Chondrocyte (in vitro differentiated cells): ENCODE measurements around the gene NEDD4L. TPM values are rescaled to one million over a fixed set of nuclear protein-coding genes. Genes with fewer than 3 reads are reported as not detected.

ENCODE experiments used
- DNase-seq: peaks from one replicate; pipeline ENCODE4 v3.0.0; 2021; ENCODE audit warnings: mixed read lengths, low spot score
- H3K27ac Mint-ChIP-seq: one replicate; pipeline ENCODE4 v1.8.0; 2021; ENCODE audit warnings: mild to moderate bottlenecking, moderate library complexity, mixed read lengths; ENCODE audit not compliant: unreplicated experiment
- H3K27me3 Mint-ChIP-seq: 2 replicates; pipeline ENCODE4 v1.8.0; 2021; ENCODE audit warnings: low read depth, mixed read lengths
- H3K36me3 Mint-ChIP-seq: 2 replicates; pipeline ENCODE4 v1.8.0; 2021; ENCODE audit warnings: low read depth, mixed read lengths
- H3K4me1 Mint-ChIP-seq: 2 replicates; pipeline ENCODE4 v1.8.0; 2021; ENCODE audit warnings: low read depth, mild to moderate bottlenecking, mixed read lengths
- H3K4me3 Mint-ChIP-seq: one replicate; pipeline ENCODE4 v1.8.0; 2021; ENCODE audit warnings: mild to moderate bottlenecking, moderate library complexity, mixed read lengths; ENCODE audit not compliant: unreplicated experiment
- H3K9me3 Mint-ChIP-seq: 2 replicates; pipeline ENCODE4 v1.8.0; 2021; ENCODE audit warnings: low read depth, mixed read lengths
- CTCF ChIP-seq: fragments of 200-600 bp; sonication (generic); IDR thresholded peaks from 2 replicates; pipeline ENCODE4 v1.5.0; 2021; ENCODE audit warnings: antibody characterized with exemption, mild to moderate bottlenecking, moderate library complexity
- total RNA-seq: library from RNA; stranded (reverse); gene quantifications from 3 replicates; pipeline ENCODE4 v1.2.1, GENCODE V29; 2021

The NEDD4L gene
- total RNA-seq, 1 donor from 2014 or later, result 25.8 TPM

GRCh38 chr18:58042826-58043490, 1.1 kb upstream of the NEDD4L start:
- no peak for TF ChIP-seq CTCF
- H3K27me3 Mint-ChIP-seq, result no peaks in the 10 kb centered on the region
- no peaks in the 10 kb centered on the region for H3K36me3 Mint-ChIP-seq
- H3K9me3 Mint-ChIP-seq, result no peaks in the 10 kb centered on the region
- no peak for DNase-seq
- H3K27ac Mint-ChIP-seq, result peak overlapping the region; percentile 70
- H3K4me3 Mint-ChIP-seq, result peak overlapping the region; percentile 75
- H3K4me1 Mint-ChIP-seq, result peaks cover 28% of the 10 kb centered on the region

GRCh38 chr18:58044370-58045241, 580 bp downstream of the NEDD4L start:
- no peak for DNase-seq
- TF ChIP-seq CTCF, result peak; percentile 30

GRCh38 chr18:58045242-58046092, 1.4 kb downstream of the NEDD4L start:
- Mint-ChIP-seq H3K36me3 (no peaks in the 10 kb centered on the region), H3K4me3 (peak overlapping the region; percentile 94), H3K27ac (peak overlapping the region; percentile 82), H3K27me3 (no peaks in the 10 kb centered on the region), H3K9me3 (no peaks in the 10 kb centered on the region), H3K4me1 (peaks cover 28% of the 10 kb centered on the region)
- TF ChIP-seq CTCF, result no peak
- DNase-seq, result no peak

More at GRCh38 chr18:58044370-58045241, 580 bp downstream of the NEDD4L start:
- no peaks in the 10 kb centered on the region for H3K9me3 Mint-ChIP-seq
- no peaks in the 10 kb centered on the region for H3K36me3 Mint-ChIP-seq
- H3K4me1 Mint-ChIP-seq, result peaks cover 28% of the 10 kb centered on the region
- H3K27ac Mint-ChIP-seq, result peak overlapping the region; percentile 82
- no peaks in the 10 kb centered on the region for H3K27me3 Mint-ChIP-seq
- H3K4me3 Mint-ChIP-seq, result peak overlapping the region; percentile 94

GRCh38 chr18:58046093-58046793, 2.2 kb downstream of the NEDD4L start:
- H3K27ac Mint-ChIP-seq, result peak overlapping the region; percentile 82
- H3K9me3 Mint-ChIP-seq, result no peaks in the 10 kb centered on the region
- TF ChIP-seq CTCF, result no peak
- H3K36me3 Mint-ChIP-seq, result no peaks in the 10 kb centered on the region
- H3K27me3 Mint-ChIP-seq, result no peaks in the 10 kb centered on the region
- H3K4me3 Mint-ChIP-seq, result peak overlapping the region; percentile 94
- peaks cover 28% of the 10 kb centered on the region for H3K4me1 Mint-ChIP-seq
- no peak for DNase-seq
